ENCODE results near the gene SPAG6.
A peak's percentile ranks its signal among the peaks of the same experiment; 100 is the strongest.
"Not testable (repeated sequence)": the region's sequence is repeated elsewhere in the genome, so short reads cannot be mapped to it uniquely, and the experiment has no call there.

SPAG6 gene

GRCh38 chr10:22345301-22346095, at the start of gene SPAG6:
Gene SPAG6, plus strand, starts transcription at chr10:22345496. Its CDS starts 116 bp downstream, at chr10:22345612.
- H3K27ac ChIP-seq (ENCODE audit: low read length), result no peak within 1 kb of the TSS
- peaks cover 43 to 59% of the 10 kb centered on the region in 2 donors for H3K27me3 ChIP-seq (ENCODE audit: control insufficient read depth in 1 of 2, insufficient read depth in 2 of 2, low read length in 2 of 2)
- no peak within 1 kb of the TSS for H3K9ac ChIP-seq (ENCODE audit: low read length in 2 of 2)
- peaks cover 6% of the 10 kb centered on the region for H3K4me1 ChIP-seq (ENCODE audit: control insufficient read depth, insufficient read depth, low read length)
- H3K9me3 ChIP-seq (ENCODE audit: control insufficient read depth in 2 of 2, low read length in 2 of 2), result peaks cover 0 to 3% of the 10 kb centered on the region in 2 donors
- no peaks in the 10 kb centered on the region for H3K36me3 ChIP-seq (ENCODE audit: control insufficient read depth in 2 of 2, insufficient read depth in 2 of 2, low read length in 2 of 2)
- no peak within 1 kb of the TSS for H3K4me3 ChIP-seq (ENCODE audit: low read length in 2 of 2)

- Histone ChIP-seq H3K9me3 (ENCODE audit: control insufficient read depth in 2 of 2, low read length in 2 of 2) (peaks cover 0 to 3% of the 10 kb centered on the region in 2 donors), H3K27ac (ENCODE audit: low read length) (no peak overlapping the region), H3K9ac (ENCODE audit: low read length in 2 of 2) (no peak overlapping the region), H3K27me3 (ENCODE audit: control insufficient read depth in 1 of 2, insufficient read depth in 2 of 2, low read length in 2 of 2) (peaks cover 0 to 2% of the 10 kb centered on the region in 2 donors), H3K36me3 (ENCODE audit: control insufficient read depth in 2 of 2, insufficient read depth in 2 of 2, low read length in 2 of 2) (no peaks in the 10 kb centered on the region), H3K4me3 (ENCODE audit: low read length in 2 of 2) (no peak overlapping the region), H3K4me1 (ENCODE audit: control insufficient read depth, insufficient read depth, low read length) (no peaks in the 10 kb centered on the region)
Measured at GRCh38 chr10:22301193-22301592, 44.1 kb upstream of the SPAG6 start.

GRCh38 chr10:22303461-22303860, 41.8 kb upstream of the SPAG6 start:
- H3K4me1 ChIP-seq (ENCODE audit: control insufficient read depth, insufficient read depth, low read length), result no peaks in the 10 kb centered on the region
- H3K27ac ChIP-seq (ENCODE audit: low read length), result no peak overlapping the region
- no peak overlapping the region for H3K9ac ChIP-seq (ENCODE audit: low read length in 2 of 2)
- no peak overlapping the region for H3K4me3 ChIP-seq (ENCODE audit: low read length in 2 of 2)
- no peaks in the 10 kb centered on the region for H3K36me3 ChIP-seq (ENCODE audit: control insufficient read depth in 2 of 2, insufficient read depth in 2 of 2, low read length in 2 of 2)
- H3K27me3 ChIP-seq (ENCODE audit: control insufficient read depth in 1 of 2, insufficient read depth in 2 of 2, low read length in 2 of 2), result no peaks in the 10 kb centered on the region
- H3K9me3 ChIP-seq (ENCODE audit: control insufficient read depth in 2 of 2, low read length in 2 of 2), result peaks cover 0 to 3% of the 10 kb centered on the region in 2 donors

GRCh38 chr10:22305721-22306120, 39.6 kb upstream of the SPAG6 start:
- H3K4me1 ChIP-seq (ENCODE audit: control insufficient read depth, insufficient read depth, low read length), result no peaks in the 10 kb centered on the region
- no peak overlapping the region for H3K4me3 ChIP-seq (ENCODE audit: low read length in 2 of 2)
- no peak overlapping the region for H3K9ac ChIP-seq (ENCODE audit: low read length in 2 of 2)
- no peaks in the 10 kb centered on the region for H3K27me3 ChIP-seq (ENCODE audit: control insufficient read depth in 1 of 2, insufficient read depth in 2 of 2, low read length in 2 of 2)
- H3K36me3 ChIP-seq (ENCODE audit: control insufficient read depth in 2 of 2, insufficient read depth in 2 of 2, low read length in 2 of 2), result no peaks in the 10 kb centered on the region
- H3K9me3 ChIP-seq (ENCODE audit: control insufficient read depth in 2 of 2, low read length in 2 of 2), result peaks cover 0 to 3% of the 10 kb centered on the region in 2 donors
- no peak overlapping the region for H3K27ac ChIP-seq (ENCODE audit: low read length)

- H3K4me1 ChIP-seq (ENCODE audit: control insufficient read depth, insufficient read depth, low read length), result no peaks in the 10 kb centered on the region
- H3K9ac ChIP-seq (ENCODE audit: low read length in 2 of 2), result no peak overlapping the region
- no peak overlapping the region for H3K27ac ChIP-seq (ENCODE audit: low read length)
- peaks cover 0 to 3% of the 10 kb centered on the region in 2 donors for H3K9me3 ChIP-seq (ENCODE audit: control insufficient read depth in 2 of 2, low read length in 2 of 2)
- H3K27me3 ChIP-seq (ENCODE audit: control insufficient read depth in 1 of 2, insufficient read depth in 2 of 2, low read length in 2 of 2), result no peaks in the 10 kb centered on the region
- H3K36me3 ChIP-seq (ENCODE audit: control insufficient read depth in 2 of 2, insufficient read depth in 2 of 2, low read length in 2 of 2), result no peaks in the 10 kb centered on the region
- no peak overlapping the region for H3K4me3 ChIP-seq (ENCODE audit: low read length in 2 of 2)
Measured at GRCh38 chr10:22308390-22308789, 36.9 kb upstream of the SPAG6 start.

GRCh38 chr10:22309180-22310000, 35.9 kb upstream of the SPAG6 start:
- H3K36me3 ChIP-seq (ENCODE audit: control insufficient read depth in 2 of 2, insufficient read depth in 2 of 2, low read length in 2 of 2), result no peaks in the 10 kb centered on the region
- no peak overlapping the region for H3K9ac ChIP-seq (ENCODE audit: low read length in 2 of 2)
- H3K9me3 ChIP-seq (ENCODE audit: control insufficient read depth in 2 of 2, low read length in 2 of 2), result no peaks in the 10 kb centered on the region
- H3K4me3 ChIP-seq (ENCODE audit: low read length in 2 of 2), result no peak overlapping the region
- no peaks in the 10 kb centered on the region for H3K27me3 ChIP-seq (ENCODE audit: control insufficient read depth in 1 of 2, insufficient read depth in 2 of 2, low read length in 2 of 2)
- H3K27ac ChIP-seq (ENCODE audit: low read length), result no peak overlapping the region
- no peaks in the 10 kb centered on the region for H3K4me1 ChIP-seq (ENCODE audit: control insufficient read depth, insufficient read depth, low read length)

- not testable (repeated sequence) for H3K4me1 ChIP-seq (ENCODE audit: control insufficient read depth, insufficient read depth, low read length); H3K4me3 ChIP-seq (ENCODE audit: low read length in 2 of 2); H3K9ac ChIP-seq (ENCODE audit: low read length in 2 of 2); H3K36me3 ChIP-seq (ENCODE audit: control insufficient read depth in 2 of 2, insufficient read depth in 2 of 2, low read length in 2 of 2); H3K27me3 ChIP-seq (ENCODE audit: control insufficient read depth in 1 of 2, insufficient read depth in 2 of 2, low read length in 2 of 2); H3K9me3 ChIP-seq (ENCODE audit: control insufficient read depth in 2 of 2, low read length in 2 of 2); H3K27ac ChIP-seq (ENCODE audit: low read length)
Measured at GRCh38 chr10:22310012-22310411, 35.3 kb upstream of the SPAG6 start.

- Histone ChIP-seq H3K4me3 (ENCODE audit: low read length in 2 of 2) (no peak overlapping the region), H3K9me3 (ENCODE audit: control insufficient read depth in 2 of 2, low read length in 2 of 2) (no peaks in the 10 kb centered on the region), H3K36me3 (ENCODE audit: control insufficient read depth in 2 of 2, insufficient read depth in 2 of 2, low read length in 2 of 2) (no peaks in the 10 kb centered on the region), H3K9ac (ENCODE audit: low read length in 2 of 2) (no peak overlapping the region), H3K27ac (ENCODE audit: low read length) (no peak overlapping the region), H3K4me1 (ENCODE audit: control insufficient read depth, insufficient read depth, low read length) (no peaks in the 10 kb centered on the region), H3K27me3 (ENCODE audit: control insufficient read depth in 1 of 2, insufficient read depth in 2 of 2, low read length in 2 of 2) (no peaks in the 10 kb centered on the region)
Measured at GRCh38 chr10:22310928-22311327, 34.4 kb upstream of the SPAG6 start.

GRCh38 chr10:22314852-22315251, 30.4 kb upstream of the SPAG6 start:
- Histone ChIP-seq H3K27me3 (ENCODE audit: control insufficient read depth in 1 of 2, insufficient read depth in 2 of 2, low read length in 2 of 2) (no peaks in the 10 kb centered on the region), H3K9ac (ENCODE audit: low read length in 2 of 2) (no peak overlapping the region), H3K4me3 (ENCODE audit: low read length in 2 of 2) (no peak overlapping the region), H3K27ac (ENCODE audit: low read length) (no peak overlapping the region), H3K9me3 (ENCODE audit: control insufficient read depth in 2 of 2, low read length in 2 of 2) (no peaks in the 10 kb centered on the region), H3K36me3 (ENCODE audit: control insufficient read depth in 2 of 2, insufficient read depth in 2 of 2, low read length in 2 of 2) (no peaks in the 10 kb centered on the region), H3K4me1 (ENCODE audit: control insufficient read depth, insufficient read depth, low read length) (peaks cover 6% of the 10 kb centered on the region)

- Histone ChIP-seq H3K36me3 (ENCODE audit: control insufficient read depth in 2 of 2, insufficient read depth in 2 of 2, low read length in 2 of 2) (no peaks in the 10 kb centered on the region), H3K27ac (ENCODE audit: low read length) (peak overlapping the region; percentile 79), H3K9me3 (ENCODE audit: control insufficient read depth in 2 of 2, low read length in 2 of 2) (no peaks in the 10 kb centered on the region), H3K4me3 (ENCODE audit: low read length in 2 of 2) (peak overlapping the region; percentile 88 to 93), H3K27me3 (ENCODE audit: control insufficient read depth in 1 of 2, insufficient read depth in 2 of 2, low read length in 2 of 2) (no peaks in the 10 kb centered on the region), H3K4me1 (ENCODE audit: control insufficient read depth, insufficient read depth, low read length) (peaks cover 6% of the 10 kb centered on the region), H3K9ac (ENCODE audit: low read length in 2 of 2) (peak overlapping the region; percentile 90 to 94)
Measured at GRCh38 chr10:22315455-22316285, 29.6 kb upstream of the SPAG6 start.
